ENCODE measurements around the gene EEF2K.
"Not testable (repeated sequence)": the region's sequence is repeated elsewhere in the genome, so short reads cannot be mapped to it uniquely, and the experiment has no call there.

EEF2K gene

DNA sequence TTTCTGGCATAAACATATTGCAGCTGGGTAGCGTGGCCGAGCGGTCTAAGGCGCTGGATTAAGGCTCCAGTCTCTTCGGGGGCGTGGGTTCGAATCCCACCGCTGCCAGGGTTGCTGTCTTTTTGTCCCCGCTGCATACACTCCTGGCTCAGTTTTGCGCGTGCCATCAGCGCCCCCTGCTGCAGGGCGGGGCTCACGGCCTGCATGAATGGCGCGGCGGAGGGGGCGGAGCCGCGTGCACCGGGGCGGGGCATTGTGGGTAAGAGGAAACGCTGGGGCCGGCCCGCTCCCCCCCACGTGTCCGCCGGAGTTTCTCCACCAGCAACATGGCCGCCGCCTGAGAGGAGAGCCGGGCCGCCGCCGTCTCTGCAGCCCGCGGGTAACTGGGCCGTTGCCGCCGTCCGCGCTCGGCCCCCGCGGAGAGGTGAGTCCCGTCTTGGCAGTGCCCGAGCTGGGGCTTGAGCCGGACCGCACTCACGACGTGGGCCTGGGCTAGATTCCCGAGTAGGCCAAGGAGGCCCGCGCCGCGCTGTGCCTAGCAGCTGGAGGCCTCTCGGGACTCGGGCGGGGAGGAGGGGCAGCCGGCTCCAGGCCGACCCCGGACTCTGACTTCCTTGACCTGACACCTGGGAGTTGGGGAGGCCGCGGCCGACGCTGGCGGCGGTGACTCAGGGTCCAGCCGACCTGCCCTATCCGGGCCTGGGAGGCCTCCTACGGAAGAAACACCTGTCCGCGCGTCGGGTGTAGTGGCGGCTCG is 91.2 kb downstream of the EEF2K start, which contains the start of gene POLR3E:
Gene POLR3E, plus strand, starts transcription at position 296 of the 757 bp plus-strand sequence. CDS start 5,560 bp downstream, outside the sequence.
- DNase-seq: peak; percentile 94 to 95

DNA sequence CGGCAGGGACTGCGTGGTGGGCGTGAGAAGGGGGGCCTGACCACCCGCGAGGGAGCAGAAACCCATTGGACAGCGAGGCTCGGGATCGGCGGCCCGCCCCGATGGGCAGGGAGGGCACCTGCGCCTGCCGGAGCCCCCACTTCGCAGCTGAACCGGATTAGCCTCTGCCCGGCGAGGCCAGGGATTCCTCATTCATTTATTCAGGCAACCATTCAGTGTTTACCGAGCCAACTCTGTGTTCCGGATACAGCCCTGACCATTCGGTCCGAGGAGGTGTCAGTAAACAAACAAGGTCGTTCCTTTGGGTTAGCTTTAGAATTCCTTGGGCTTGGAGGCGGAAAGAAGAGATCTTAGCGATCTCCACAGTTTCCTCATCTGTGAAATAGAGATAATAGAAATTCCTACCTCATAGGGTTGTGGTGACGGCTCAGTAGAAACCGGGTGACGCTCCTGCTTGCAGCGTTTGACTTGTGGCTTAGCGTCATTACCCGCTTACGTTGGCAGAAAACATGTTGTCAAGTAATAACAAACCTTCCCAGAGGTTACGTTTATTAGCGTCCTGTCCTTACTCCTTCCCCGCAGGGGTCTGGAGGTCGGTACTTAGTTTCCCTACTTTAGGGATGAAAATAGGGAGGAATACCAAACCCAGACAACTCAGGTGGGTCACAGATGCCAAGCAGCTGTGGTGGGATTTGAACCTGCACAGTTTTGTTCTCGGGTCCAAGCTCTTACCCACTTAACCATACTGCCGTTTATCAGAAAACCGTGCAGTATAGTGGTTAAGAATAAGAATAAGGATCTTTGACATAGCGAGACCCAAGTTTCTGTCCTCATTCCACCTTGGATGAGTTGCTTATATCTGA is 92.0 kb downstream of the EEF2K start:
- peak; percentile 89 to 93 for DNase-seq

DNA sequence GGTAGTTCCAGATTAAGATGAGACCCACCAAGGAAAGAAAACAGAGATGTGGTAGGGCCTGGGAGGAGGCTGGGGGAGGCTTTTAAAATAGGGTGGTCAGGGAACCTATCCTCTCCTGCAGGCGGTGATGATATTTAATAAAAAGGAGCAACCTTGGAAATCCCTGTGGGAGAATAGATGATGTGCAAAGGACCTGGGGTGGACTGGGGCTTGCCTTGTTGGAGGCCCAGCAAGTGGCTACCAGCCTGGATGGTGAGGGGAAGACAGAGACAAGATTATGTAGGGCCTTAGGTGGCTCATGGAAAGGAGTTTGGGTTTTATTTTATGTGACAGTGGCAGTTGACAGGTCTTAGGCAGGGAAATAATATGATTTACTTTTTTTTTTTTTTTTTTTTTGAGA is 93.0 kb downstream of the EEF2K start:
- no peak for DNase-seq

DNA sequence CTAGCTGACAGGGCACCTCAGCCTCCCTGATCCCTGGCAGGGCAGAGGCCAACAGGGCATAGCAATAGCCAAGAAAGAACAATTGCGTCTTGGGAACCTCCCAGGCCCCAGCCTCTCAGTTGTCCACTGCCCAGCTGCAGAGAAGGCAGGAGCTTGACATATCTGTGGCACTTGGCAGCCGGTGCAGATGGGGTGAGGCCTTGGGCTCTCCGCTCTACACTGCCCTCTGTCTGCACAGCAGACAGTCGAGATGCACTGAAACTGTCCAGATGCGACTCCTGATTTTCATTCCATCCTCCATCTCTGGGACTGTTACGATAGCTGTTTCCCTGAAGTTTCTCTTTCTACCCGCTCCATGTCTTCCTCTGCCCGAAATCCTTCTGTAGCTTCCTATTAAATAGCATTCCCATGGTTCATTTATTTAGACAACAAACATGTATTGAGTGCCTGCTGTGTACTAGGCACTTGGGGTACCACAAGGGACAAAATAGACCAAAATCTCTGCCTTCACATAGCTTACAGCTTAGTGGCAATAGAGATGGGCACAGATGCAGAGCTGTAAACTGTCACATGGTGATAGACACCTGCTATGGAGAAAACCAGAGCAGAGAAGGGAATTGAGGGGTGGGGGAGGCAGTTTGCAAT is 94.5 kb downstream of the EEF2K start:
- peak in 1 of 2 experiments; percentile 22 for DNase-seq

DNA sequence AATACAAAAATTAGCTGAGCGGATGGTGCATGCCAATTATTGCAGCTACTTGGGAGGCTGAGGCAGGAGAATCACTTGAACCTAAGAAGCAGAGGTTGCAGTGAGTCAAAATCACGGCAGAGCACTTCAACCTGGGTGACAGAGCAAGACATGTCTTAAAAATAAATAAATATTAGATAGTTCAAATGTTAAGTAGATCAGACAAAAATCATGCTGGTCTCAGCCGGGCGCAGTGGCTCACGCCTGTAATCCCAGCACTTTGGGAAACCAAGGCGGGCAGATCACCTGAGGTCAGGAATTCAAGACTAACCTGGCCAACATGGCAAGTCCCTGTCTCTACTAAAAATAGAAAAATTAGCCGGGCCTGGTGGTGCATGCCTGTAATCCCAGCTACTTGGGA is 95.3 kb downstream of the EEF2K start:
- DNase-seq: not testable (repeated sequence)

DNA sequence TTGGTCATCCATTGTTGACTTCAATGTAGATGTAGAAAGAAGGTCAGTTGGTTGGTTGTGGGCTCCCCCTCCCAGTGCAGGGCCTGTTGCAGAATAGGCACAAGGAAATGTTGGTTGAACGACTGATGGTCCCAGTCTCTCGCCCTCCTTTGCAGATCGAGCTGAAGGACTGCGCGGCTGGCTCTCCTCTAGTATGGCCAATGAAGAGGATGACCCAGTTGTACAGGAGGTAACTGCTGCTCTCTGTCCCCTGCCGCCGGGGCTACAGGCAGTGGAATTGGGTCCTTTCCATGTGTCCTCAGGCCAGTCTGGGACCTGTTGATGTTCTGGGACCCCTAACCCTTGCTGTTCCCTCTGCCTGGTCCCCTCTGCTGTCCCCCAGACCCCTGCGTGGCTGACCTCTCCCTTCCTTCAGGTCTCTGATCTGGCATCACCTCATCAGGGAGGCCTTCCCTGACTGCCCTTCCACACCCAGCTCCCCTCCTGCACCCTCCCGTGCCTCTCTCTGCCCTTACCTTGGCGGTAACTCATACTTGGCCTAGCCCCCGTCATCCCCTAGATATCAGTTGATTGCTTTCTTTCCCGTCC is 96.8 kb downstream of the EEF2K start:
- DNase-seq: no peak

DNA sequence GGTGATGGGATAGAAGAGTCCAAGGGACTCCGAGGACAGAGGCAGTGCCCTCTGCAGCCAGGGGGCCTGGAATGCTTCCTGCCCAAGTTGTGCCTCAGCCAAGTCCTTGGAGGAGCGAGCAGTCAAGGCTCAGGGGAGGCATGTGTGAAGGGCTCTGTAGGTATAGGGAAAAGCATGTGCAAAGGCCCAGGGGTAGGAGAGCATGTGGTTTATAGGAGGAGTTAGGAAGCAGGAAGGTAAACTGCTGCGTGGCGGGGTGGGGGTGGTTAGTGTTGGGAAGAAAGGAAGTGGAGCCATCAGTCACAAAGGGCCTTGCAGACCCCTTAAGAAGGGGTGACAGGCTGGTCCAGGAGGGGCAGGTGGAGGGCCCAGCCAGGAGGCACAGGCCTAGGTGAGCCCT is 98.3 kb downstream of the EEF2K start:
- no peak for DNase-seq

DNA sequence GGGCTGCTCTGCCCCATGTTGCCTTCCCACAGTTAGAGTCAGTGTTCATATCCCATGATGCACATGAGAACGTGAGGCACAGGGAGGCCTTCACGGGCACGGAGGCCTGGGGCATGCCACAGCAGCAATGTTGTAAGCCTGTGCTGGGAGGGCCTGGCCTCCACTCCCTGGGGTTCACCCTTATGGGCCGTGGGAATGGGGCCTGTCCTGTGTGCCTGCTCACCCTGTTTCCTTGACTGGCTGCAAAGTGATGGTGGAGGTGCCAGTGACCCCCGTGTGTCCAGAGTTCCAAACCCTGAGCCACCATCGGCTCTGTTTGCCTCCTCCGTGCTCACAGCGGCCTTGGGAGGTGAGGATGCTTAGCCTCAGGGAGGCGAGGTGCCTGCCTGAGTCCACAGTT is 100.7 kb downstream of the EEF2K start:
- no peak for DNase-seq

DNA sequence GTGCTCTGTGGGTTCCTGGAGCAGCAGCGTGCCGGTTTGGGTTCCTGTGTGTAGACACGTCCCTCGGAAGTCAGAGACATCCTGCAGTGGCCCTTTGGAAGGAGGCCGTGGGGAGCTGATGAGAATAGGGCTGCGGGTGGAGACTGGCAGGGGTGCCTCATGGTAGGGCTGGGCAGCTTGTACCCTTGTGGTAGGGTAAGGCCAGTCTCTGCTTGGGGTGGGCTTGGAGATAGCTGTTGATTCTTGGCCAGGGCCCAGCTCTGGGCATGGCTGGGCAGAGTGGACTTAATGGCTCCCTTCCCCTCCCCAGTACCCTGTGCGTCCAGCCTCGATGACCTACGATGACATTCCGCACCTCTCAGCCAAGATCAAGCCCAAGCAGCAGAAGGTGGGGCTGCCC is 101.8 kb downstream of the EEF2K start:
- no peak for DNase-seq

DNA sequence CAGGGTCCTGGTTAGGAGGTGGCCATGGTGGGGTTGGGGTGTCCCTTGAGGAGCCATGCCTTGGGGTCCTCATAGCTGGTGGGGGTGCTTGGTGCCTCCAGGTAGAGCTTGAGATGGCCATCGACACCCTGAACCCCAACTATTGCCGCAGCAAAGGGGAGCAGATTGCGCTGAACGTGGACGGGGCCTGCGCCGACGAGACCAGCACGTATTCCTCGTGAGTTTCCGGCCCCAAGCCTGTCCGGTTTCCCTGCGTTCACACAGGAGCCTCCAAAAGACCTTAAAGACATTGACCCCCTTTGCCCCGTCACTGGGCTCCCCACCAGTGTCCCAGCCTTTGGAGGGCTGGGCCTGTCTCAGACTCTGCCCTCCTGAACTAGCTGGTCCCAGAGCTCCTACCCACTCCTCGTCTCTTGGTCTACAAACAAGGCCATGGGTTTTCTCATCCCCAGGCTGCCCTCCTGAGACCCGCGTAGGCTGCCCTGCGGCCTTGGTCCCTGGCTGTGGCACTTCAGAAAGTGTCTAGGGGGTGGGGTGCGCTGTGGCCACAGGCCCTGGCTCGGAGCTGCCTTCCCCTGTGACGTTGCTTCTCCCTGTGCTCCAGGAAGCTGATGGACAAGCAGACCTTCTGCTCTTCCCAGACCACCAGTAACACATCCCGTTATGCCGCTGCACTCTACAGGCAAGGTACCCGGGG is 102.9 kb downstream of the EEF2K start:
- no peak for DNase-seq

DNA sequence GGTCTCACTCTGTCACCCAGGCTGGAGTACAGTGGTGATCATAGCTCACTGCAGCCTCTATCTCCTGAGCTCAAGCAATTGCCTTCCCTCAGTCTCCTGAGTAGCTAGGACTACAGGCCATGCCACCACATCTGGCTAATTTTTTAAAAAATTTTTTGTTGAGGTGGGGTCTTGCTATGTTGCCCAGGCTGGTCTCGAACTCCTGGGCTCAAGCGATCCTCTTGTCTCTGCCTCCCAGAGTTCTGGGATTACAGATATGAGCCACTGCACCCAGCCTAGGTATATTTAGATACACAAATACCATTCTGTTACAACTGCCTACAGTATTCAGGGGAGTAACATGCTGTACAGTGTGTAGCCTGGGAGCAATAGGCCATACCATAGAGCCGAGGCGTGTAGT is 105.4 kb downstream of the EEF2K start:
- no peak for DNase-seq

DNA sequence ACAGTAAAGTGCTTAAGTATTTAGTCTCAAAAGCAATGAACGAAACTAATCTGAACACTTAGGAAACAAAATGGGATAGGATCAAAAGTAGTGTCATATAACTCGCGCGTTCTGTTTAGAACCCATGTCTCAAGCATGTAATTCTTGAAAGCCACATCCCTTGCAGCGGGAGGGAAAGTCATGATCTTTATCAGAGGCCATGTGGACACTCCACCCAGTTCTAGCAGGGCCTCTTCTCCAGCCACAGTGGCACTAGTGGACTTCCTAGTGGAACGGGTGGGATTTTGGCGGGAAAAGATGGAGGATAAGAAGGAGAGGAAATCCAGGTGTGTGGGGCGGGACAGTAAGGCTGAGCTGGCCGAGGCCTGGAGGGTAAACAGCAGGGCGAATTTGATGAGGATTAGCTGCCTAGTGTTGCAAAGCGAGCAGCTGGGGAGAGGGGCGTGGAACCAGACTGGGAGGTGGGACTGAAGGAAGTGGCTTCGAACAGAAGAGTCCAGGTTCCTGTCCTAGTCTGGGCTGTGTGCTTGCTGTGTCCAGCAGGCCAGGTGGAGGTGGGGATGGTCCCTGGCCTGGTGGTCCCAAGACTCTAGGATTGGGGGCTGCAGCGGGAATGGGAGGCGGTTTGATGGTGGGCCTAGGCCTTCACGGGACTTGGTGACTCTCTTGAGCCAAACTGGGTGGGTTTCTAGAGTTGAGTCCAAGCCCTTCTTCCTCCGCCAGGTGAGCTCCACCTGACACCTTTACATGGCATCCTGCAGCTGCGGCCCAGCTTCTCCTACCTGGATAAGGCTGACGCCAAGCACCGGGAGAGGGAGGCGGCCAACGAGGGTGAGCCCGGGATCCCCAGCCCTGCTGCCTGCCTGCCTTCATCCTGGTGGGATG is 107.1 kb downstream of the EEF2K start:
- DNase-seq: no peak

DNA sequence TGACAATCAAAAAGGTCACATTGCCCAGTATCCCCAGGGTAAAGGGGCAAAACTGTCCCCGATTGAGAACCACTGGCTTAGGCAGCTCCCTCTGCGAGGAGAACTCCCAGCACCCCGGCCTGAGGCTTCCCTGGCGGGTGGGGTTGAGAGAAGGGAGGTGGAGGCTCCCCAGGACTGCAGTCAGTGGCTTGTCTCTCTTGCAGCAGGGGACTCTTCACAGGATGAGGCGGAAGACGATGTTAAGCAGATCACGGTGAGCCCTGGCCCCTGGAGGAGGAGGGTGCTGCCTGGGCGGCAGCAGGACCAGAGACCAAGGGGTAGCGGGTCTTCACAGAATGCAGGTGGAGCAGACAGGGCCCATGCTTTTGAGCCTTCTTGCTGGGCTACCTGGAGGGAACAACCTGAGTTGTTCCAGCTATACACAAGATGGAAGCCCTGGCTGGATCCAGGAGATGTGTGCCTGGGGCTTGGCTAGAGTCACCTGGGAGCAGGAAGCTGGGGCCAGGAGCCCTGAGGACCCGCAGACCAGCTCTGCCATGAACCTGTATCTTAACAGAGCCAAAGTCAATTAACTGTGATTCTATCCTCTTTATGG is 107.9 kb downstream of the EEF2K start:
- DNase-seq: no peak

DNA sequence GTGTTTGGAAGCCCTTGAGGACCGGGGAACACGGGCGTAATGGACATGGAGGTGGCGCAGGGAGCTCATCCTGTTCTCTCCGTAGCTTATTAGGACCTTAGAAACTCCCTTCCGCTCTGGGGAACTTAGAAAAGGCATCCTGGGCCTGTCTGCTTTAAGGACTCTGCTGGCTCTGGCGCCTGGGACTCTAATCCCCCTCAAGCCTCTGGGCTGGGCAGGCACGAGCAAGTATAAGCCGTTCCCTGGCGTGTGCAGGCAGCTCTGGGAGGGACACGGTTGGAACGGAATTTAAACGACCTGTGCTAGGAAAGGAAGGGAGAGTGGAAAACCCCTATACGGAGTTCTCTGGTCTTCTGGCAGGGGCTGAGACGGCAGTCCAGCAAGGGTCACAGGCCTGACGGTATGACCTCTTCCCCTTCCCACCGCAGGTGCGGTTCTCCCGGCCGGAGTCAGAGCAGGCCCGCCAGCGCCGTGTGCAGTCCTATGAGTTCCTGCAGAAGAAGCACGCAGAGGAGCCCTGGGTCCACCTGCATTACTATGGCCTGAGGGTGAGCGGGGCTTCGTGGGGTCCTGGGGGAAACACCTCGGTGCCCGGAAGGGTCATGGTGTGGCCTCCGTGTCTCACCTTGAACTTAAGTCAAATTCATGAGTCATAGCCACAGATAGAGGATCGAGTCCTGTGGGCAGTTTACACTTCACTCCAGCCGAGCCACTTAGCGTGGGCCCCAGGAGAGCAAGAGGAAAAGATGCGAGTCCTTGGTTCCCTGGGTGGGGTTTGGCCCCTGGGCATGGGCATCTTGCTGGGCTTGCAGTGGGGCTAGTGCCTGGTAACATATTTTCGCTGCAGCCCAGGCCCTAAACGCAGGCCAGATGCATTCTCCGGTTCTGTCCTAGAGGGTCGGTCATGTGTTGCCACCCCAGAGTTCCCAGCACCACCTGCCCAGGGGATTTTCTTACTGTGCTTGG is 108.9 kb downstream of the EEF2K start:
- no peak for DNase-seq

DNA sequence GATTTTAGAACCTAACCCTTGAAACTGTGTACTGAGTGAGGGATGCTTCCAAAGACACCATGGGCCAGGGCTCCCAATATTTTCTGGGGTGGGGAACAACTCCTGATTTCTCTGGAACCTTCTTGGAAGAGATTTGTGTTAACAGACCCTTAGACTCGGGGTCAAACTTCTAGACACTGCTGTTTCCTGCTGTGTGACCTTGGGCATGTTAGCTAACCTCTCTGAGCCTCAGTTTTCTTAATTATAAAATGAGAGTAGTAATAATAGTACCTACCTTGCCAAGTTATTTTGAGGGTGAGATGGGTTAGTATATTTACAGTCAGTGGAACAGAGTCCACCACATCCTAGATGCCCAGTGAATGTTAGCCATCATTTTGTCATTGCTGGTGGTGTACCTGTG is 109.9 kb downstream of the EEF2K start:
- no peak for DNase-seq

DNA sequence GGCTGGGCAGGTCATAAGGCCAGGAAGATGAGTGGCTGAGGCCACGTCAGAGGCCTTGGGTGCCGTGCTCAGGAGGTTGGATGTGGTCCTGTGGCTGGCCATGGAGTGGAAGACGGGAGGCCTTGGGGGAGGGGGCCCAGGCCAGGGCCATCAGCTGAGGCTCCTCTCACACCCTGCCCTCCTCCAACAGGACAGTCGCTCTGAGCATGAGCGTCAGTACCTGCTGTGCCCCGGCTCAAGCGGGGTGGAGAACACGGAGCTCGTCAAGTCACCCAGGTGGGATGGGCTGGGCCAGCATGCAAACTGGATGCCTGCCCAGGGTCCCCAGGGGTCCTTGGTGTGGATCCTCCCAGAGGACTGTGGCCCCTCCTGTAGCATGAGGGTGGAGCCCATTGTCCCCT is 110.3 kb downstream of the EEF2K start:
- DNase-seq: peak in 1 of 2 experiments; percentile 4

DNA sequence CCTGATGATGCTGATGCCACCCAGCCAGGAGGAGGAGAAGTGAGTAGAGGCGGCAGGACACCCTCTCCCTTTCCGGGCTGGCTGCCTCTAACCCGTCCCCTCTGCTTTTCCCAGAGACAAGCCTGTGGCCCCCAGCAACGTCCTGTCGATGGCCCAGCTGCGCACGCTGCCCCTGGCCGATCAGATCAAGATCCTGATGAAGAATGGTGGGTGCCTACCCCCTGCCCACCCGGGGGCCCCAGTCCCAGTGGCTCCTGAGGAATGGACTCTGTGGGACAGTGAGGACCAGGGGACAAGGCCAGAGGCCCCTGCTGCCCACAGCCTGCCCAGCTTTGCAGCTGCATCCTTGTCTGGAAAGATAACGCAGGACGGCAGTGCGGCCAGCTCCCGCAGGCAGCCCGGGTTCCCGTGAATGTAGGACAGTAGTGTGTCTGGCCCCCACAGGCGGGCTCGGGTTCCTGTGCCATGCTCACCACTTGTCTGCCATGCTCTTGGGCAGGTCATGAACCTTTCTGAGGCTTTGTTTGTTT is 111.0 kb downstream of the EEF2K start:
- DNase-seq: no peak

DNA sequence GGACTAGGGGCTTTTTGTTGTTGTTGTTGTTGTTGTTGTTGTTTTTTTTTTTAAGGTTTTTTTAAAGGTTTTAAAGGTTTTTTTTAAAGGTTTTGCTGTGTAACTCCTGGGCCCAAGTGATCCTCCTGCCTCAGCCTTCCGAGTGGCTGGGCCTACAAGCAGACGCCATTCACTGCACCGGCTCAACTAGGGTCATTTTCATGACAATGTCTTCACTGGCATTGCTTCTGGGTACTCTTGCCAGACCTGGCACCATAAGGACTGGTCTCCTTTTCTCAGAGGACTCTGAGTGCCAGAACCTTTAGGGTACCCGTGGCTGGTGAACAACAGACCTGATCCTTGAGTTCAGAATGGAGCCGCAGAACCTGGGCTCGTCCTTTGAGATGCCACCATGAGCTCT is 111.5 kb downstream of the EEF2K start:
- no peak for DNase-seq

DNA sequence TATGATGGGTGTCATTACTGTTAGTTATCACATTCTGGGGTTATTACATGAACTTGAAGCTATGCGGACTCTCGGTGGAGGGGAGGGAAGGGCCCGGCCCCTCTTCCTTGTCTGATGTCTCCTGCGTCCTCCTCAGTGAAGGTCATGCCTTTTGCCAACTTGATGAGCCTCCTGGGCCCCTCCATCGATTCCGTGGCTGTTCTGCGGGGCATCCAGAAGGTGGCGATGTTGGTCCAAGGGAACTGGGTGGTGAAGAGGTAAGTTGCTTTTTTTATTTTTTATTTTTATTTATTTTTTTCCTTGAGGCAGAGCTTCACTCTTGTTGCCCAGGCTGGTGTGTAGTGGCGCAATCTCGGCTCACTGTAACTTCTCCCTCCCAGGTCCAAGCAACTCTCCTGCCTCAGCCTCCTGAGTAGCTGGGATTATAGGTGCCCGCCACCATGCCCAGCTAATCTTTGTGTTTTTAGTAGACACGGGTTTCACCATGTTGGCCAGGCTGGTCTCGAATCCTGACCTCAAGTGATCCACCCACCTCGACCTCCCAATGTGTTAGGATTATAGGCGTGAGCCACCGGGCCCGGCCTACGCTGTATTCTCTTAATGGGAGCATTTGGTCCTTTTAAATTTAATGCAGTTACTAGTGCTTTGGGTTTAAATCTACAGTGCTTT is 112.7 kb downstream of the EEF2K start:
- no peak for DNase-seq

Data from NCI-H2081 (cell line).